Neutrophil (primary cell): ENCODE results near the gene OBSCN.

Experiments used
- H3K27ac ChIP-seq: fragments of 200-600 bp; sonication (generic); 2 replicates; pipeline ENCODE4 v1.5.1; 2016; ENCODE audit warnings: mild to moderate bottlenecking, moderate library complexity
- H3K27me3 ChIP-seq: fragments of 200-600 bp; sonication (generic); 2 replicates; pipeline ENCODE4 v1.6.0; 2016; ENCODE audit warnings: mild to moderate bottlenecking
- H3K36me3 ChIP-seq: fragments of 200-600 bp; sonication (generic); 2 replicates; pipeline ENCODE4 v1.5.1; 2017
- H3K4me1 ChIP-seq, 2 experiments: fragments of 200-600 bp in 1 of 2; sonication (generic) in 1 of 2; 1 replicate in 1 of 2; 2 replicates in 1 of 2; pipeline versions ENCODE4 v1.5.1 to v1.6.1; 2013 to 2016; ENCODE audit warnings: low read depth in 1 of 2, low read length in 1 of 2, mild to moderate bottlenecking in 1 of 2, moderate library complexity in 1 of 2; ENCODE audit not compliant: control insufficient read depth in 1 of 2, insufficient read depth in 1 of 2
- H3K4me3 ChIP-seq, 2 experiments: fragments of 200-600 bp in 1 of 2; sonication (generic) in 1 of 2; 1 replicate in 1 of 2; 2 replicates in 1 of 2; pipeline ENCODE4 v1.5.1; 2013 to 2016; ENCODE audit warnings: low read depth in 1 of 2, low read length in 1 of 2, mild to moderate bottlenecking in 1 of 2, moderate library complexity in 1 of 2
- H3K9me3 ChIP-seq: fragments of 200-600 bp; sonication (generic); 2 replicates; pipeline ENCODE4 v1.5.1; 2016
- TF ChIP-seq, protein P1 (sequence below): fragments of 200-600 bp; sonication (generic); IDR thresholded peaks from 2 replicates; pipeline ENCODE4 v1.5.1; 2016; ENCODE audit warnings: antibody characterized with exemption

Gene OBSCN

DNA sequence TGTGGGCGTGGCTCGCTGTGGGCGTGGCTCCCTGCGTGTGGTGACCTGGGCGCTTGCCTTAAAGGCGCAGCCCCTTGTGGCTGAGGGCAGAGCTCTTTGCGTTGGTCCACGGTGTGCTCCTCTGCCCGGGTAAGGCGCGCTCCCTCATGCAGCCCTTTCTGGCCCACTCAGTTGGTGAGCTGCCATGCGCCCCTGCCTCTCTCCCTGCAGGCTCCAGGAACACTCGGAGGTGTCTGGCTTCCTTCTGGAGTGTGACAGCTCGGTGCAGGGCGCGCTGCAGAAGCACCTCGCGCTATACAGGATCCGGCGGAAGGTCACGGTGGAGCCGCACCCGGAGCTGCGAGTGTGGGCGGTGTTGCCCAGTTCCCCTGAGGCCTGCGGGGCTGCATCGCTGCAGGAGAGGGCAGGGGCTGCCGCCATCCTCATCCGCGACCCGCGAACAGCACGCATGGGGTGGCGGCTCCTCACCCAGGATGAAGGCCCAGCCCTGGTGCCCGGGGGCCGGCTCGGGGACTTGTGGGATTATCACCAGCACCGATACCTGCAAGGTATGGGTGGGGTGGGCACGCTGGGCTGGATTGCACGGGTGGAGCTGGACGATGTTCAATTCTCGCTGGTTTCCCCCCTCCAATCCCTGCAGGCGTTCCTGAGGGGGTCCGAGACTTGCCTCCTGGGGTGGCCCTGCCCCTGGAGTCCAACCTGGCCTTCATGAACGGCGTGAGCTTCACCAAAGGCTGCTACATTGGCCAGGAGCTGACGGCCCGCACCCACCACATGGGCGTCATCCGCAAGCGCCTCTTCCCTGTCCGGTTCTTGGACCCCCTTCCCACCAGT lies 33.1 kb upstream of the OBSCN start:
- H3K27ac ChIP-seq = no peak overlapping the region
- H3K27me3 ChIP-seq = no peaks in the 10 kb centered on the region
- peaks cover 3% of the 10 kb centered on the region for H3K36me3 ChIP-seq
- H3K4me1 ChIP-seq = no peaks in the 10 kb centered on the region
- TF ChIP-seq, protein P1, sequence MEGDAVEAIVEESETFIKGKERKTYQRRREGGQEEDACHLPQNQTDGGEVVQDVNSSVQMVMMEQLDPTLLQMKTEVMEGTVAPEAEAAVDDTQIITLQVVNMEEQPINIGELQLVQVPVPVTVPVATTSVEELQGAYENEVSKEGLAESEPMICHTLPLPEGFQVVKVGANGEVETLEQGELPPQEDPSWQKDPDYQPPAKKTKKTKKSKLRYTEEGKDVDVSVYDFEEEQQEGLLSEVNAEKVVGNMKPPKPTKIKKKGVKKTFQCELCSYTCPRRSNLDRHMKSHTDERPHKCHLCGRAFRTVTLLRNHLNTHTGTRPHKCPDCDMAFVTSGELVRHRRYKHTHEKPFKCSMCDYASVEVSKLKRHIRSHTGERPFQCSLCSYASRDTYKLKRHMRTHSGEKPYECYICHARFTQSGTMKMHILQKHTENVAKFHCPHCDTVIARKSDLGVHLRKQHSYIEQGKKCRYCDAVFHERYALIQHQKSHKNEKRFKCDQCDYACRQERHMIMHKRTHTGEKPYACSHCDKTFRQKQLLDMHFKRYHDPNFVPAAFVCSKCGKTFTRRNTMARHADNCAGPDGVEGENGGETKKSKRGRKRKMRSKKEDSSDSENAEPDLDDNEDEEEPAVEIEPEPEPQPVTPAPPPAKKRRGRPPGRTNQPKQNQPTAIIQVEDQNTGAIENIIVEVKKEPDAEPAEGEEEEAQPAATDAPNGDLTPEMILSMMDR = no peak
- no peaks in the 10 kb centered on the region for H3K9me3 ChIP-seq
- H3K4me3 ChIP-seq = no peak overlapping the region

DNA sequence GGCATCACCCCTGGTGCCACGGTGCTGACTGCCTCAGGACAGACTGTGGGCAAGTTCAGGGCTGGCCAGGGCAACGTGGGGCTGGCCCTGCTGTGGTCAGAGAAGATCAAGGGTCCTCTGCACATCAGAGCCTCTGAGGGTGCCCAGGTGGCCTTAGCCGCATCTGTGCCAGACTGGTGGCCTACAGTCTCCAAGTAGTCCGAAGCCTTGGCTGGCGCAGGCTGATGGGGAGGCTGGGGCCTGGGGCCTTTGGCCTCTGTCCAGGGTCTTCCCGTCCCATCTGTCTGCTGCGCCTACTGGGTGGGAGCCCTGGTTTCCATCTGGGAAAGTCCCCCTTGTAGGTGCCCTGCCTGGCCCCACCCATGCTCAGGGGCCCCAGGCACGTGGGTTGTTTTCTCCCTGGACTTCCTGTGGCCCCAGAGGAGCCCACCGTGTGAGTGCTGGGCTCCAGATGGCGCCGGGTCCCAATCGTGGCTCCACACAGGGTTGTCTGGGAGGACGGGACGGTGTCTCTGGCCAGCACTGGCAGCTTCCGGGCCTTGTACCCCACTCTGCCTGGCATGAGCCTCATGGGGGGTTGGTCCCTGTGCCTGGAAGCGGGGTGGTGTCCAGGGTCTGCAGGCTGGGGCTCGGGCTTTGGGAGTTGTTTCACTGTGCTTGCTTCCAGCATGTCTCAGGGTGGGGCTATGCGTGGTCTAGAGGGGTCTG lies 32.4 kb upstream of the OBSCN start:
- H3K27ac ChIP-seq = no peak overlapping the region
- H3K36me3 ChIP-seq = peaks cover 3% of the 10 kb centered on the region
- no peaks in the 10 kb centered on the region for H3K4me1 ChIP-seq
- H3K9me3 ChIP-seq = no peaks in the 10 kb centered on the region
- no peaks in the 10 kb centered on the region for H3K27me3 ChIP-seq
- TF ChIP-seq, protein P1 = no peak
- H3K4me3 ChIP-seq = no peak overlapping the region

DNA sequence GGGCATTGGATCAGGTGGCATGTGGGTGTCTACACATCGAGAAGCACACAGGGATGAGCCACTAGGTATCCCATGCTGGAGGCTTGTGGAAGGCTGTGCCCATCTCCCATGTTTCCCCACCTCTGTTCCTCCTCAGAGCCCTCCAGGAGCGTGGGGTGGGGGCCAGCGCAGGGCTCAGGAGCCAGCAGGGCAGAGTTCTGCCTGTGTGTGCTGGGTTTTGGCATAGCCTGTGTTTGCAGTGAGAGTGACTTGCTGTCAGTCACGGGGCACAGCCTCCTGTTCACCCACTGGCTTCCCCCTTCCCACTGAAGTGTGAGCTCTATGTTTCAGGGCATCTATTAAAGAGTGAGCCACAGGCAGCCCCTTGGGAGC lies 31.8 kb upstream of the OBSCN start:
- no peak overlapping the region for H3K4me3 ChIP-seq
- TF ChIP-seq, protein P1 = no peak
- H3K9me3 ChIP-seq = no peaks in the 10 kb centered on the region
- H3K27ac ChIP-seq = no peak overlapping the region
- no peaks in the 10 kb centered on the region for H3K4me1 ChIP-seq
- H3K27me3 ChIP-seq = no peaks in the 10 kb centered on the region
- peaks cover 3% of the 10 kb centered on the region for H3K36me3 ChIP-seq

DNA sequence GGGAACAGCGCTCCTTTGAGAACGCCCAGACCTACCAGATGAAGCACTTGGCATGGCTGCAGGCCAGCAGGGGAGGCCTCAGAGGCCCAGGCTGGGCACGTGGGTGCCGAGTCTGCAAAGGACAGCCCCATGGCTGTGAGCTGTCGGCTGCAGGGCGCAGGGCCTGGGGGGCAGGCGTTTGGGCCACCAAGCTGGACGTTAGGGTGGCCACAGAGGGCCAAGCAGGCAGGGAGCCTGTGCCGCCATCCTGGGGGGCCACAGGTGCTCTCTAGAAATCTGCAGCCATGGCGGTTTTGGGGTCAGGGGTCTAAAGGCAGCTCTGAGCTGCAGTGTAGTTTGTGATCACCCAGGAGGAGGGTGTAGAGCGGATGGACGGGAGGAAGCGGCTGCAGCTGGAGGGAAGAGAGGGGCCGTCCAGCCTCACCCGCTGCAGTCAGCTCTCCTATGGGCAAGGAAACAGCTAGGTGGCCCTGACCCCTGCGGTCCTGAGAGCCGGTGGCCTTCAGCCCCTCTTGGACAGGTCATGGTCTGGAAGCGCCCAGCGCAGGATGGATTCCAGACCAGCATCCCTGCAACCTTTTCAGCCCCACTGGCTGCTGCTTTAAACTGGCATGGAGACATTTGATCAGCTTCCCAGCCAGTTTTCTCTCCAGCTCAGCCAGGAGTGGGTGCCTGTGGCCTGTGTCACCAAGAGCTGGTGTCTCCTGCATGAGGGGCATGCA lies 31.2 kb upstream of the OBSCN start:
- Histone ChIP-seq H3K4me1 (no peaks in the 10 kb centered on the region), H3K27ac (no peak overlapping the region)

DNA sequence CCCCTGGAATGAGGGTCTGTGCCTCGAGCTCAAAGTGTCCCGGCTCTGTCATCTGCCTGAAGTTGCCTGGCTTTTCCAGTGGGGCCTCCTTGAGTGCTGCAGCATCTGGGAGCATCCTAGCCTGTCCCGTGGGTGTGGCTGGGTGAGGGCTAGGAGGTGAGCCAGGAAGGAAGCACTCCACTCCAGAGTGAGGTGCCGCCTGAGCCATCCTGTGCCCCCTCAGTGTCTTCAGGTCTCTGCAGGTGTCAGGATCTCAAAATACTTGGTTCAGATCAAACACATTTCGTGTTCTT lies 30.7 kb upstream of the OBSCN start:
- no peaks in the 10 kb centered on the region for H3K9me3 ChIP-seq

More for the DNA sequence above, 31.2 kb upstream of the OBSCN start:
- peaks cover 3% of the 10 kb centered on the region for H3K36me3 ChIP-seq
- H3K9me3 ChIP-seq = no peaks in the 10 kb centered on the region
- no peak overlapping the region for H3K4me3 ChIP-seq
- H3K27me3 ChIP-seq = no peaks in the 10 kb centered on the region
- TF ChIP-seq, protein P1 = no peak

More for the DNA sequence above, 30.7 kb upstream of the OBSCN start:
- no peaks in the 10 kb centered on the region for H3K27me3 ChIP-seq
- H3K27ac ChIP-seq = no peak overlapping the region
- no peak overlapping the region for H3K4me3 ChIP-seq
- TF ChIP-seq, protein P1 = no peak
- no peaks in the 10 kb centered on the region for H3K4me1 ChIP-seq
- H3K36me3 ChIP-seq = peaks cover 3% of the 10 kb centered on the region
